OCI-LY3 (cell line): ENCODE results near the gene HSD11B1.

ENCODE experiments used
- CTCF ChIP-seq: fragments of 200-600, 300-600 bp; sonication (generic); IDR thresholded peaks from 2 replicates; pipeline ENCODE4 v1.5.1; 2014; ENCODE audit warnings: antibody characterized with exemption, low read length, low read depth
- EZH2phosphoT487 ChIP-seq: fragments of 200-600 bp; shearing (Covaris generic); IDR thresholded peaks from 2 replicates; pipeline ENCODE4 v1.6.1; 2018; ENCODE audit warnings: antibody characterized with exemption, mixed run types, low read depth

GRCh38 chr1:209746451-209747165 lies 42.0 kb downstream of the HSD11B1 start:
- TF ChIP-seq CTCF (no peak), EZH2phosphoT487 (no peak)
